Stimulated activated CD4-positive, alpha-beta T cell treated with anti-CD3 and anti-CD28 coated beads, Interleukin-15, amount 100 ng/mL, for 1 hour (primary cell): Measurements from ENCODE around the gene PTPRQ.
"Not testable (repeated sequence)": the region's sequence is repeated elsewhere in the genome, so short reads cannot be mapped to it uniquely, and the experiment has no call there.

Source experiments
- DNase-seq, 2 donors: peaks; one replicate each; pipeline ENCODE4 v3.0.0-alpha.2; 2020; ENCODE audit warnings: low read depth in 1 of 2, low spot score in 1 of 2

PTPRQ gene

DNA sequence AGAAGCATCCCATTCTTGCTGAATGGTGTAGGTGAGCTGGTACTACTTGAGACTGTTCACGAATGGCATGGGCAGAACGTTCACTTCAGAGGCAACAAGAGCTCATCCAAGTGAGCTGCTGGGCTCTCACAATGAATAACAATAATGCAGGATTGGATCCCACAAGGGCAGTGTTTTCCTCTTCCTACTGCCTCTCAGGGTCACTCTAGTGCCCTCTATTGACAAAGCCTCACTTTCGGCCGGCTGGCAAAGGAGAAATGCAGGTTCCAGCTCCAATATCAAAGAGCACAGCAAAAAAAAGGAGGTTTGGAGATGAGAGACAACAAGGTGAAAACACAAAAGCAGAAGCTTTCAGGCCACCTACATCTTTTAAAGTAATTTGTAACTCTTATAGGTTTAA lies 188.8 kb downstream of the PTPRQ start:
- DNase-seq = no peak

DNA sequence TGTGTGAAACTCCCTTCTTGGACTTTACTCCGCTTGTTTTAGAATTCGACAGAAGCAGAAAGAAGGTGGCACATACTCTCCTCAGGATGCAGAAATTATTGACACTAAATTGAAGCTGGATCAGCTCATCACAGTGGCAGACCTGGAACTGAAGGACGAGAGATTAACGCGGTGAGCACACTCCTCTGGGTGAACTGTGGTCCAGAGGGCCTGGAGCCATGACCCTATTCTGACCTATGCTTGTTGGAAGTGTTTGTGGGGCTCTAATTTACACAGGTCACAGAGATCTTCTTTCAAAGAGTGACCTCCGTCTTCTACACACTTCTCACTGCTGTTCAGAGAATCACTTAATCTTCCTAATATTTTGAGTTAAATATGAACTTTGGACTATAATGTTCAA lies 190.9 kb downstream of the PTPRQ start:
- DNase-seq = no peak

DNA sequence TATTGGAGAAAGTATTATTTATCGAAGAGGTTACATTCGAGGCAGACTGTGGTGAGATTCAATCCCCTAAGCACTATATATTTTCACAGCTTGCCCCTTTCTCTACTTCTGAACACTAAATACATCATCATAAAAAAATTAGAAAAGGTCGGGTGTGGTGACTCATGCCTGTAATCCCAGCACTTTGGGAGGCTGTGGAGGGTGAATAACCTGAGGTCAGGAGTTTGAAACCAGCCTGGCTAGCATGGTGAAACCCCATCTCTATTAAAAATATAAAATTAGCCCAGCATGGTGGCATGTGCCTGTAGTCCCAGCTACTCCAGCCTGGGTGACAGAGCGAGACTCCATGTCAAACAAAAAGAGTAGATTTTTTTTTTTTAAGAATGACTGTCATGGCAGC lies 192.8 kb downstream of the PTPRQ start:
- no peak for DNase-seq

DNA sequence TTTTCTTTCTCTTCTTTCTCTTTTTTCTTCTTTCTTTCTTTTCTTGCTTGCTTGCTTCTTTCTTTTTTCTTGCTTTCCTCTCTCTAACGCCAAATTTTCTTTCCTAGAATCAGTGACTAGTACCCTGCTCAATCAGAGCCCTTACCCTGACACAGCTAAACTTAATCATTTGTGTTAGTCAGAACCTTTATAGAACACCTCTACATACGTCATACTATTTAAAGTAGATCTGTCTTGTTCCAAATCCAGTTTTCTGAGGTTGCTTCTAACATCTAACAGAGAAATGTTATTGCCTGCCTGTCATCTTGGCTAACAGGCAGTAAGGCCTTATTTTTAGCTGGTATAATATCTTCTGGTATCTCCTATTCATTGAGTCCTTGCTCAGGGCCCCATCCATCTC lies 197.9 kb downstream of the PTPRQ start:
- no peak for DNase-seq

DNA sequence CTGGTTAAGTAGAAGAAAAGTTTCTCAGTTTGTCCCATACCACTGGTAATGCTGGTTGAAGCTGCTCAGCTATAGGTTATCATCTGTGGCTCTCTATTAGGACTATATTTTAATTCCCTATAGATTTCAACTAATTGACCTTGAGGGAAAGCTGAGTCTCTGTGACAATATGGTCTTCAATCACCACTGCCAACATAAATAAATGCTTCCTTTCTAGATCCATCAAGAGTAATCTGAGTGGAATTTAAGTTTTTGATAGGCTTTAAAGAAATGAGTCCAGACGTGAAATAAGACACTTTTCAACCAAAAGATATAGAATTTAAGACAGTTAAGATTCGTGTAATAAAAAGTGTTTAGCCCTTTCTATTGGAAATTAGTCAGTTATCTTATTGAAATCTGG lies 199.9 kb downstream of the PTPRQ start:
- DNase-seq = no peak

DNA sequence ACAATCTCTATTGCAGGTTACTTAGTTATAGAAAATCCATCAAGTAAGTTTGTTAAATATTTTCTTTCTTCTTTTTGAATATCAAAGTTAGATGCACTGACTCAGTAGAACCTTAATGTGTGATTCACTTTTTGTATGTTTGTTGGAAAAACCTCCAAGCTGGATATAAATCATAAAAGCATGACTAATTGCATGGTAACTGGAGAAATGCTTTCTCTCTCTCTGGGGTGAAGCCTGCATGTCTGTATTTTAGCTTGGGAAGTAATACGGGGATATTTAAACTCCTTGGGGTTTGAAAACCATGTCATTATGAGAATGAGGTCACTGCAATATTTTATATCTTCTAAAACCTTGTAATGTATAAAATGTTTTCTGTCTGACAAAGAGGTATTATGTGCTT lies 204.8 kb downstream of the PTPRQ start:
- DNase-seq = no peak

DNA sequence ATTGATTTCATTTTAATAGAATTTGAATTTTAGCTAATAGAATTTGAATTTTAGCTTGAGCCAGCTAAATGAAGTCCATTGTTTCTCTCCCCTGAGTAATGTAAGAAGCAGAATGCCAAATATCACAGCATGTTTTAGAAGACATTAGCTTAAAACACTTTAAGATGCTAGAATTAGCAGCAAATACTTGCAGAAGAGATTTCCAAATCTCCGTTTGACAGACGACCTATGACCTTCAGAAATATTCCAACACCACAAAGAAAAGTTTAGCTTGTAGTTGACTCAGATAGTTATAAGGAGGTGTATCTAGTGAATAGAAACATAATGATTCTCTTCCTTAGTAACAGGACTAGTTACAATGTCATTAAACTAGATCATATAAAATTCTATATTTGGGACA lies 211.7 kb downstream of the PTPRQ start:
- DNase-seq = no peak

DNA sequence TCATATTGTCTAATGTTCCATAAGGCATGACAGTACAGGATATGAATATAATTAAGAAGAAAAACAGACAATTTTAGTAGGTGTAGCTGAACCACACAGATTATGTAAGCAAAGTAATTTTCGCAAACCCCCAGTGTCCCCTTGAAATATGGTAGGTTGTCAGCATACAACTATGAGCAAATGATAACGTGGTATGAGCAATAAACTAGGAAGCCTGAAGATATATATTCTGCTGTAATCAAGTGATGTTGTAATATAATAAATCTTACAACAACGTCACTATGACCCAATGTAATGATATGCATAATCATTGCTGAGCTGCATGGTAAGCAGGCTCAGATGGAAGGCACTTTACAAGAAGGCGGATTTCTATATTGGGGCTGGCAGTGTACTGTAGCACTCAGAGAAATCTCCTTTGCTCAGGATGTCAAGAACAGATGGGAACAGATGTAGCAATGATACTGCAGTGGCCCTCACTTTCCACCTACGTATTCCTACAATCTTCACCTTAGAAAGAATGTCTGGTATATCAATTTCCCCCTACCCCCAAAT lies 215.6 kb downstream of the PTPRQ start:
- no peak for DNase-seq

DNA sequence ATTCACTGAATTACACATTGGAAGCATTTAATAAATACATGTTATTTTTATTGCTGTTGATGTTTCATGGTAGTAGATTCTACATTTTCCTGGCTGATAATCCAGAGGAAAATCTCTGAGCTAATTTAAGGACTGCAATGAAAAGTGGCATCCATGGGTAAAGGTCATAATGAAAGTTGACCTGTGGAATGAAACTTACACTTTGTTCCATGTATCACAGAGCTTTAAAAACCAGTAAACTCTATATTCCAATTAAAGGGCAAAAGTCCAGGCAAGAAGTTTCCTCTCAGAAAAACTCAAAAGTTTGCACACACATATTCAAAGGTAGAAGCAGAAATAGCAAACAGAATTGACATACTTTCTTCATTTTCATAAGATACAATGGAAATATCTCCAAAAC lies 218.6 kb downstream of the PTPRQ start:
- DNase-seq = no peak

DNA sequence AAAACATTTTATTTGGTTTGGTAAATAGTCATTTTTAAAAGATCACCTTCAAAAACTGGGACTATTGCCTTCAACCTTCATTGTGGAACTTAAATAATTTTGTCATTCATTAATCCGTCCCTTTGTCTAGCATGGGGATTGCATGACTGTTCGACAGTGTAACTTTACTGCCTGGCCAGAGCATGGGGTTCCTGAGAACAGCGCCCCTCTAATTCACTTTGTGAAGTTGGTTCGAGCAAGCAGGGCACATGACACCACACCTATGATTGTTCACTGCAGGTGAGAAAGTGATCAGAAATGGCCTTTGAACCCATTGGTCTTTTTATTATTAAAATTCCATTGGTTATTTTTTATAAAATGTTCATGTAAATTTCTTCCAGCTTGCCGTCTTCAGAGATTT lies 226.2 kb downstream of the PTPRQ start:
- DNase-seq = no peak

DNA sequence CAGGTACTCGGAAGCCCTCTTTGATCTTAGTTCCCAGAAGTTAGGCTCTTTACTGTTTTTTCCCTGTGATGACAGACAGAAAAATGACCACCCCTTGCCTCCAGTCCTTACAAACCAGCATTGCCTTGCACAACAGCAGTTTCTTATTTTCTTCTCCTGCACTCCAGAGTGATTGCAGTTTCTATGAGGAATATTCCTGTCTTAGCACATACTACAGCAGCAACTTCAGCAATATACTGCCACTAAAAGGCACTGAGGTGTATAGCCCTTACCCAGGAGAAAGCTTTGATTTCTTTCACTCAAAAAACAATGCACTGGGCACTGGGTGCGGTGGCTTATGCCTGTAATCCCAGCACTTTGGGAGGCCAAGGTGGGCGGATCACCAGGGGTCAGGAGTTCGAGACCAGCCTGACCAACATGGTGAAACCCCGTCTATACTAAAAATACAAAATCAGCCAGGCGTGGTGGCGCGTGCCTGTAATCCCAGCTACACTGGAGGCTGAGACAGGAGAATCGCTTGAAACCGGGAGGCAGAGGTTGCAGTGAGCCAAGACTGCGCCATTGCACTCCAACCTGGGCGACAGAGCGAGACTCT lies 232.1 kb downstream of the PTPRQ start:
- not testable (repeated sequence) for DNase-seq

DNA sequence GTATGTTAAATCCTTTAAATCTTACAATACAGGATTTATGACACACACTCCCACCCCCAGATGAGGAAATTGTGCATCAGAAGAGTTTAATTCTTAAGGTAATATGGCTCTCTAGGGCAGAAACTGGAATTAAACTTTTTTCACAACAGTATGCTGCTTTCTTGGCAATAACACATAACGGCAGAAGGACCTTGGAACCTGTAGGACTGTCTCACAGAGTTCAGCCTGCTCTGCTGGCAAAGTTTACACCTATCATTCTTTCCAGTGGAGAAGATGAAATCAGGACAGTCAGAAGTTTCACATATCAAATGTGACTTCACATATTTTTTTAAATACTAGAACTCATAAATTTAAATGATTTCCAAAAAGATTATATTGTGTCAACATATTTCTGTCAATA lies 232.8 kb downstream of the PTPRQ start:
- DNase-seq = no peak

DNA sequence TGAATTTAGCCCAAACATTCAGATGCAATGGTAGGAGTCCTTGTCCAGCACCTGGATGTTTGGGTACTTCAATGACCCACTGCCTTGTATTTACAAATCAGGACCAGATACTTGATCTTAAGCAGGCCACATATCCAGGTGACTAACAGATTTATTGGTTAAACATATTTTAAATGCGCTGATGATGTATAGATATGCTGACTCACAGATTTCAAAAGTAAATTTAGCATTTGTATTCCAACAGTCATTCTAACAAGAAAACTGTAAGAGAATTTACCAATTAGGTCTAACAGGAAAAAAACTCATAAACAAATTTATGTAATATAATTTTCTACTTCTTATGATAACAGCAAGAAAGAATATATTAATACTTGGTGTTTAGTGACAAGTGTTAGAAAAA lies 234.0 kb downstream of the PTPRQ start:
- DNase-seq = no peak

DNA sequence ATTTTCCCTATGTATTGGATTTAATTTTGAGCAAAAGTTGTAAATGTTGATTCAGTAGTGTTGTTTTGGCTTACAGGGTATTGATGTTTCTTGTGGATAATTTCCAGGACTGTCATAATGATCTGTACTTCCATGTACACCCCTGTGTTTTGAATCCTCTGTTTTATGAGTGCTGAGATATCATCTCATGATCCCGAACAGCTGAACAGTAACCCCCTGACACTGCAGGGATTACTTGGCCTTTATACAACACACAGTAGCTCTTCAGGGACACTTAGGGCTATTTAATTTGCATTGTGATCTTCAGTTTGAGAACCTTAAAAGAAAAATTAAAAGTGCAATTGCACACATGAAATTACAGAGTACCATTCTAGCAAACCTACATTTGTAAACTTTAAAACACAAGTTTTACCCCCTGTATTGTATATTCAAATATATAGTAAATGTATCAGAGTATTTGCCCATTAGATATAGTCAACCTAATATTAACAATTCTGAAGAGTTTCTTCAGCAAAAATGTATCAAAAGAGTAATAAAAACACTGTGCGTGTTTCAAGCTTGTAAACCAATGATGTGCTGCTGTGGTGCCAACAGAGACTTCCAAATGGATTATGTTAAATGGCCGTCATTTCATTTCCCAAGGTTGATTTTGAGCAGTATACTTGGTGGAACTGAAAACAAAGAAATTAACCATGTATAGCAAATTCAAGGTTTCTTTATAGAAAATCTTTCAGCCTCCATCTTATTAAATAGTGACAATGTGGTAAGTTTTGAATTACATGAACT lies 235.5 kb downstream of the PTPRQ start:
- DNase-seq = no peak

DNA sequence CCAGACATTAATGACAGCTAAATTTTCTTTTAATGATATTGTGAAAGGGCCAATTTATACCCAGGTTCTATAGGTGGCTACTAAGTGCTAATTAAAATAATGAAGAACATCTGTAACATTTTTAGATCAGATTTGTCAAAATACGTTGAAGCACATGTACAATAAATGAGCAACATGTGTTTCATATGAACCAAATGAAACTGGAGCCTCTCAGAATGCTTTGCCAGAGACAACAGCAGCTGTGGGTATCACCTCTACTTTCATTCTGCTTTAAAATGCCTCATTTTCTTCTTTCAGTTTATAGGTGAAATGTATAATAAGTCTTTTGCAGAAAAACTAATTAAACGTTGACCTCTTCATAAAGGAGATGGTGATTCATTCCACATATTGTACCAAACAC lies 237.3 kb downstream of the PTPRQ start:
- DNase-seq = no peak

DNA sequence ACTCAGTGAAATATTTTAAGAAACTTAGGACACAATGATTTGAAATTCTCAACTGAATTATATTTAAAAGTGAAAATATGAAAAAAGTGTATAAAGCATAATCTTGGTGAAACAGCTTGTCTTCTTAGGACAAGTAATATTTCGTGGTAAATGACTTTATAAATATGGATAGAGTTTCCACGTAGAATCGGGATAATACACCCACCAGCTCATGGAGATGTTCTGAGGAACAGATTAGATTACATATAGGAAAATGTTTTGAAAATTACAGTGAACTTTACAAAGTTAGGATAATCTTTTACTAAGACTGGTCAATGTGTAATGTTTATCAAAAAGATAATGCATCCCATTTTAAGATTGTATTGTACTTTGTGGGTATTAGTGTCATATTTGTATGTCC lies 237.8 kb downstream of the PTPRQ start:
- DNase-seq = no peak

DNA sequence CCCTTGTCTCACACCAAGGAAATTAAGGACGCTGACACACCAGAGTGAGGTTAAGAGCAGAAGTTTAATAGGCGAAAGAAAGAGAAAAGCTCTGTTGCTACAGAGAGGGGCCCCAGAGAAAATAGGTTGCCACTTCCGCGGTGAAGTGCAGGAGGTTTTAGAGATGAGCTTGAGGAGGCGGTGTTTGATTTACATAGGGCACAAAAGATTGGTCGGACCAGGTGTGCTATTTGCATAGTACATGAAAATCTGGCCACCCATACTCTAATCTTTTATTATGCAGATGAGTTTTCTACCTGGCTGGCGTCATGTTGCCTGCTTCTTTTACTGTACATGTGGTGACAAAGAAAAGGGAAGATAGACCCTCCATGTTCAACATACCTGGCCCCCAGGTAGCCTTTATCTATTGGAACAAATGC lies 240.1 kb downstream of the PTPRQ start:
- no peak for DNase-seq

DNA sequence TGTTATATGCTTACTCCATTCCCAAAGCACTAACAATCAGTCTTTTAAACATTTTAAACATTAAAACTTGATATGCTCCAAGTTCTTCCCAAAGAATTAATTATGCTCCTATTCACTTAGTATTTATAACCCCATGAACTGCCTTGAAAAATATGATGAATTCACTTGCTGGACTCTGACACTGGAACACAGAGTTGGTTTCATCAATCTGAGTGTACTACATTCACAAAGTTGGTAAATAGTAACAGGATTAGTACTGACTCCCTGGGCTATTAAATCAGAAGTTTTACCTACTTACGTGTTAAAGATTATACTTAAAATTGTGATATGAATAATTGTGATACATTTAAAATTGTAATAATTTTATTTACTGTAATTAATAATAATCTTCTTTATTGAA lies 246.1 kb downstream of the PTPRQ start:
- no peak for DNase-seq

DNA sequence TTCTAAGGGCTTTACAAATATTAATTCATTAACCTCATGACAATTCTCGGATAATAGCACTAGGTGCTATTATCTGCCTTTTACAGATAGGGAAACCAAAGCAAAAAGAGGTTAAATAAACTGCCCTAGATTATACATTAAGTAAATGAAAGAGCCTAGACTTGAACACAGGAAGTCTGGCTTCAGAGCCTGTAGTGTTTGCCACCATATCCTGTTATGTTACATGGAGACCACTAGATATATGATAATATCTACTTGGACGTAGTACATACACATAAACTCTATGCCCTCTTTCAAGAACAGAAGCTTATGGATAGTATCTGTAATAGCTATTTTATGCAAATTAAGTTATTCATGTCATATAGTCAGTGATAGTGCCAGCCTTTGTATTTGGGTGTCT lies 246.5 kb downstream of the PTPRQ start:
- DNase-seq = no peak

DNA sequence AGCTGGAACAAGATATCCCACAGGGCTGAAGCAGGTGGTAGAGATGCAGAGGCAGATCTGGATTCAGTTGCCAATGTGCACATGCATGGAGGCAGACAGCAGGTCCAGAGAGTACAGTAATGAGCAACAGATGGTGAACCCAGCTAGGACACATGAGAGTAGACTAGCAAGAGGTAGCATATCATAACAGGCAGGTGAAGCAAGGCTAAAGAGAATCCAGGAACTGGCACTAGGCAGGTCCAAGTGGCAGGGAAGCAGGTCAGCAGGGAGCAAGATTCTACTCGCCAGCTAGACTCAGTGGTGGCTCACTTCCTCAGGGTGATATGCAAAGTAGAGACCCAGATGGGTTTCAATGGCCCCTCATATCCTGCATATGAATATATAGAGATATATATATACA lies 248.1 kb downstream of the PTPRQ start:
- no peak for DNase-seq

DNA sequence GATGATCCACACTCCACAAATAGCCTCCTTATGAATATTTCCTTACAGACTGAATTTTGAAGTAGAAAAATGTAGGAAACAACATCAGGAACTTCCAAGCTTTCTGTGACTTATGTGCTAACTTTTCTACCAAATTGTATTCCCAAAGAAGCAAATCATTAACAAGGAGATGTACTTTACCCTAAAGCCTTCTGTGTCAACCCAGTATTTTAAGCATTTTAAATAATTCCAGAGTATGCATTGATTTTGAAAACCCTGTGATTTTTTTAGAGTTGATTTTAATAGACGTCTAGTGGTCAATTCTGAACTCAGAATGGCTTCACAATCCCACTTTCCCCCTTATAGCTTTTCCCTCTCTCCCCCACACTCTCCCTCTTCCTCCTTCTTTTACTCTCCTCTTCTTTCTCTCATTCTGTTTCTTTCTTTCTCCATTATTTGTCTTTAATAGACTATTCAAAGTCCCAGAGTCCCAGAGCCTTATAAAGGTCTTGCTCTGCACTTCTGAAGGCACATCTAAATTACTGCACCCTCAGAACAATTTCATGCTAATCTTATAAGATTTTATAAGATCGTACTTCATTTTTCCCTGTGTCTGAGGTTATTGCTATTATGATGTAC lies 253.3 kb downstream of the PTPRQ start:
- DNase-seq = no peak

DNA sequence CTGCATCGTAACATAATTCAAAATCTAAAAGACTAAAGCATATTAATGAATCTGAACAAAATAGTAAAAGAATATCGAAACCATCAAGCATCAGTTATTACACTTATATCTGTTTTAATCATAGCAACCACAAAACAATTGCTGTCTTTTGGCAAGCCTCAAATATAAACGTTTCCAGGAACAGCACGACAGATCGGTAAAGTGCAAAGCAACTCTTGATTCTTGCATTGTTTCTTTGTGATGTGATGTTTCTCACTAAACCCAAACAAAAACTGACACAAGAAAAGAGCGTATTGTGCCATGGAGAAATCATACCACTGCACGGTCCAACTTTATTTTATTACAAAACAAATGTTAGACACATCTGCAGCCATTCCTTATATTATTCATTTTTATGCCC lies 254.2 kb downstream of the PTPRQ start:
- DNase-seq = no peak
